VCaP (cell line): Measurements from ENCODE around the gene HK3.
"Not testable (repeated sequence)": the region's sequence is repeated elsewhere in the genome, so short reads cannot be mapped to it uniquely, and the experiment has no call there.

Experiments
- H3K27ac ChIP-seq: fragments of 450-650 bp; 2 replicates; pipeline ENCODE4 v1.5.1; 2017
- CTCF ChIP-seq: fragments of 450-650 bp; conservative IDR thresholded peaks from 2 replicates; pipeline ENCODE4 v1.5.1; 2017; ENCODE audit warnings: mild to moderate bottlenecking, moderate library complexity

HK3 gene

GRCh38 chr5:176877793-176878331, 21.3 kb downstream of the HK3 start:
- no peak overlapping the region for H3K27ac ChIP-seq
- no peak for TF ChIP-seq CTCF

GRCh38 chr5:176876506-176877431, 22.4 kb downstream of the HK3 start:
- H3K27ac ChIP-seq: no peak overlapping the region
- TF ChIP-seq CTCF: no peak

GRCh38 chr5:176875783-176876505, 23.2 kb downstream of the HK3 start:
- no peak overlapping the region for H3K27ac ChIP-seq
- TF ChIP-seq CTCF: no peak

GRCh38 chr5:176875014-176875550, 24.1 kb downstream of the HK3 start:
- TF ChIP-seq CTCF: no peak
- no peak overlapping the region for H3K27ac ChIP-seq

- no peak overlapping the region for H3K27ac ChIP-seq
- TF ChIP-seq CTCF: no peak
Observed at GRCh38 chr5:176874198-176874780, 24.9 kb downstream of the HK3 start.

- no peak for TF ChIP-seq CTCF
- H3K27ac ChIP-seq: no peak overlapping the region
Observed at GRCh38 chr5:176873541-176874172, 25.5 kb downstream of the HK3 start.

GRCh38 chr5:176873011-176873410, 26.1 kb downstream of the HK3 start:
- not testable (repeated sequence) for H3K27ac ChIP-seq

GRCh38 chr5:176872586-176872985, 26.6 kb downstream of the HK3 start:
- H3K27ac ChIP-seq: not testable (repeated sequence)

- H3K27ac ChIP-seq: not testable (repeated sequence)
Observed at GRCh38 chr5:176870644-176871043, 28.5 kb downstream of the HK3 start.
